Endodermal cell (in vitro differentiated cells): ENCODE measurements around the gene NRL. TPM values are rescaled to one million over a fixed set of nuclear protein-coding genes. Genes with fewer than 3 reads are reported as not detected.

Experiments used
- DNase-seq: peaks from one replicate; pipeline ENCODE4 v3.0.0-alpha.2; 2017
- H3K27ac ChIP-seq: 2 replicates; pipeline ENCODE4 v1.5.1; 2013; ENCODE audit warnings: mild to moderate bottlenecking, low read depth, low read length, moderate library complexity
- H3K27me3 ChIP-seq: 2 replicates; pipeline ENCODE4 v1.6.1; 2013; ENCODE audit warnings: mild to moderate bottlenecking, low read length, moderate library complexity; ENCODE audit not compliant: insufficient read depth, control insufficient read depth, poor library complexity, severe bottlenecking
- H3K36me3 ChIP-seq: 2 replicates; pipeline ENCODE4 v1.7.0; 2013; ENCODE audit warnings: mild to moderate bottlenecking, low read length, moderate library complexity; ENCODE audit not compliant: control insufficient read depth, insufficient read depth
- H3K4me1 ChIP-seq: one replicate; pipeline ENCODE4 v1.7.0; 2013; ENCODE audit warnings: low read length; ENCODE audit not compliant: control insufficient read depth, insufficient read depth
- H3K4me3 ChIP-seq: 2 replicates; pipeline ENCODE4 v1.5.1; 2013; ENCODE audit warnings: mild to moderate bottlenecking, low read length, moderate library complexity
- H3K9ac ChIP-seq: 2 replicates; pipeline ENCODE4 v1.6.1; 2013; ENCODE audit warnings: mild to moderate bottlenecking, low read length, moderate library complexity; ENCODE audit not compliant: poor library complexity, severe bottlenecking; ENCODE audit errors: extremely low read depth
- H3K9me3 ChIP-seq: 2 replicates; pipeline ENCODE4 v1.6.1; 2013; ENCODE audit warnings: mild to moderate bottlenecking, low read length, moderate library complexity; ENCODE audit not compliant: control insufficient read depth
- H3K27ac Mint-ChIP-seq: 2 replicates; pipeline ENCODE4 v1.8.0; 2020; ENCODE audit warnings: mixed read lengths
- H3K27me3 Mint-ChIP-seq: 2 replicates; pipeline ENCODE4 v1.8.0; 2021; ENCODE audit warnings: mild to moderate bottlenecking, mixed read lengths; ENCODE audit not compliant: insufficient read depth
- H3K36me3 Mint-ChIP-seq: 2 replicates; pipeline ENCODE4 v1.8.0; 2020; ENCODE audit warnings: low read depth, mixed read lengths
- H3K4me1 Mint-ChIP-seq: 2 replicates; pipeline ENCODE4 v1.8.0; 2020; ENCODE audit warnings: mixed read lengths
- H3K4me3 Mint-ChIP-seq: 2 replicates; pipeline ENCODE4 v1.8.0; 2020; ENCODE audit warnings: mild to moderate bottlenecking, moderate library complexity, mixed read lengths
- H3K9me3 Mint-ChIP-seq: 2 replicates; pipeline ENCODE4 v1.8.0; 2020; ENCODE audit warnings: mild to moderate bottlenecking, mixed read lengths
- CTCF ChIP-seq: fragments of 200-600 bp; sonication (generic); conservative IDR thresholded peaks from 2 replicates; pipeline ENCODE4 v1.5.0; 2021; ENCODE audit warnings: antibody characterized with exemption, mild to moderate bottlenecking
- WGBS, 2 experiments: methylation state at CpG; one replicate each; pipeline versions ENCODE4 v1.1.5 to v1.1.7; 2013; ENCODE audit warnings: missing lambda C conversion rate in 2 of 2, mixed read lengths in 1 of 2; ENCODE audit not compliant: insufficient coverage in 1 of 2, insufficient read length in 1 of 2; 5-methylcytosine and 5-hydroxymethylcytosine counted together
- total RNA-seq, 2 donors: library from RNA; stranded (reverse); fragmentation: NEBNext Ultra II Directional in 1 of 2; extraction: Animal tissue kit (Norgen Biotek cat#: 25700) in 1 of 2; gene quantifications; 2 replicates in 1 of 2; 3 replicates in 1 of 2; pipeline ENCODE4 v1.2.1, GENCODE V29; 2021

Gene NRL
- total RNA-seq, 2 donors from 2014 or later, result 1.9 TPM

- H3K27ac Mint-ChIP-seq, result no peak overlapping the region
- H3K27me3 ChIP-seq, result no peaks in the 10 kb centered on the region
- 94 to 95% methylated on average over 10 to 12 of the region's 12 CpGs for WGBS, 2 experiments
- H3K27ac ChIP-seq, result no peak overlapping the region
- H3K36me3 Mint-ChIP-seq, result peaks cover 62% of the 10 kb centered on the region
- H3K4me1 ChIP-seq, result peaks cover 6% of the 10 kb centered on the region
- DNase-seq, result no peak
- peaks cover 10% of the 10 kb centered on the region for H3K4me1 Mint-ChIP-seq
- H3K4me3 ChIP-seq, result no peak overlapping the region
- no peaks in the 10 kb centered on the region for H3K27me3 Mint-ChIP-seq
- no peak for TF ChIP-seq CTCF
- no peak overlapping the region for H3K4me3 Mint-ChIP-seq
- no peaks in the 10 kb centered on the region for H3K9me3 ChIP-seq
- no peak overlapping the region for H3K9ac ChIP-seq
- no peaks in the 10 kb centered on the region for H3K9me3 Mint-ChIP-seq
- peaks cover 54% of the 10 kb centered on the region for H3K36me3 ChIP-seq
Observed at GRCh38 chr14:24157331-24157730, 42.6 kb upstream of the NRL start.

- H3K9me3 ChIP-seq, result no peaks in the 10 kb centered on the region
- 93 to 100% methylated on average over 1 of the region's 1 CpG for WGBS, 2 experiments
- Mint-ChIP-seq H3K4me3 (no peak overlapping the region), H3K4me1 (peaks cover 8% of the 10 kb centered on the region), H3K27me3 (no peaks in the 10 kb centered on the region), H3K27ac (no peak overlapping the region), H3K36me3 (peaks cover 61% of the 10 kb centered on the region), H3K9me3 (no peaks in the 10 kb centered on the region)
- no peak overlapping the region for H3K27ac ChIP-seq
- H3K27me3 ChIP-seq, result no peaks in the 10 kb centered on the region
- H3K36me3 ChIP-seq, result peaks cover 58% of the 10 kb centered on the region
- no peak for DNase-seq
- H3K4me1 ChIP-seq, result peaks cover 6% of the 10 kb centered on the region
- no peak for TF ChIP-seq CTCF
- no peak overlapping the region for H3K9ac ChIP-seq
- H3K4me3 ChIP-seq, result no peak overlapping the region
Observed at GRCh38 chr14:24156840-24157239, 42.1 kb upstream of the NRL start.

- 93 to 99% methylated on average over 8 to 10 of the region's 10 CpGs for WGBS, 2 experiments
- Mint-ChIP-seq H3K27me3 (no peaks in the 10 kb centered on the region), H3K4me1 (no peaks in the 10 kb centered on the region), H3K27ac (no peak overlapping the region), H3K36me3 (peaks cover 72% of the 10 kb centered on the region), H3K4me3 (no peak overlapping the region), H3K9me3 (no peaks in the 10 kb centered on the region)
- no peaks in the 10 kb centered on the region for H3K4me1 ChIP-seq
- H3K27ac ChIP-seq, result no peak overlapping the region
- H3K9me3 ChIP-seq, result no peaks in the 10 kb centered on the region
- no peak for DNase-seq
- no peak for TF ChIP-seq CTCF
- H3K36me3 ChIP-seq, result peaks cover 69% of the 10 kb centered on the region
- H3K9ac ChIP-seq, result no peak overlapping the region
- H3K27me3 ChIP-seq, result no peaks in the 10 kb centered on the region
- no peak overlapping the region for H3K4me3 ChIP-seq
Observed at GRCh38 chr14:24155100-24155499, 40.4 kb upstream of the NRL start.
